Uterus (tissue), 4 donors: ENCODE data around the gene MAP2K6. TPM values are rescaled to one million over a fixed set of nuclear protein-coding genes. Genes with fewer than 3 reads are reported as not detected.

ENCODE experiments used
- DNase-seq, 2 donors: peaks; one replicate each; pipeline ENCODE4 v3.0.0-alpha.2; 2019 to 2020
- H3K27ac ChIP-seq, 2 donors: fragments of 200-600 bp; sonication (generic); 1 replicate in 1 of 2; 2 replicates in 1 of 2; pipeline ENCODE4 v1.5.1; 2016 to 2018
- H3K27me3 ChIP-seq, 2 donors: fragments of 200-600 bp; sonication (generic); one replicate each; pipeline ENCODE4 v1.5.1; 2018 to 2019; ENCODE audit warnings: control low read depth in 1 of 2
- H3K36me3 ChIP-seq, 2 donors: fragments of 200-600 bp; sonication (generic); one replicate each; pipeline ENCODE4 v1.5.1; 2019; ENCODE audit warnings: control low read depth in 1 of 2
- H3K4me1 ChIP-seq, 2 donors: fragments of 200-600 bp; sonication (generic); one replicate each; pipeline ENCODE4 v1.5.1; 2018 to 2019; ENCODE audit warnings: control low read depth in 1 of 2
- H3K4me3 ChIP-seq, 2 donors: fragments of 200-600 bp; sonication (generic); 1 replicate in 1 of 2; 2 replicates in 1 of 2; pipeline ENCODE4 v1.5.1; 2018 to 2019; ENCODE audit warnings: mild to moderate bottlenecking in 1 of 2
- H3K9me3 ChIP-seq, 2 donors: fragments of 200-600 bp; sonication (generic); one replicate each; pipeline ENCODE4 v1.5.1; 2019; ENCODE audit warnings: control low read depth in 1 of 2
- POLR2A ChIP-seq, 2 donors: fragments of 450-650 bp; IDR thresholded peaks; one replicate each; pipeline ENCODE4 v1.6.1; 2016; ENCODE audit warnings: antibody characterized with exemption in 2 of 2, mild to moderate bottlenecking in 1 of 2, moderate library complexity in 1 of 2
- intact Hi-C: fragments of 100-400 bp; cut with DNase I; formaldehyde crosslinking; loops from one replicate; pipeline ENCODE4 v1.15.1; 2023; ENCODE audit warnings: low total_unique reads
- total RNA-seq, 4 donors: library from RNA; depleted of rRNA in 3 of 4; stranded (reverse); fragments of >200 nt in 3 of 4; gene quantifications; one replicate each; pipeline versions ENCODE4 v1.1.0 to v1.2.4, GENCODE V29; 2014 to 2023
- TF ChIP-seq, protein P1 (sequence below), 4 experiments: fragments of 200-600 bp in 2 of 4; fragments of 450-650 bp in 2 of 4; sonication (generic) in 2 of 4; IDR thresholded peaks; one replicate each; pipeline ENCODE4 v1.5.1; 2016 to 2019; ENCODE audit warnings: antibody characterized with exemption in 4 of 4, mild to moderate bottlenecking in 2 of 4, moderate library complexity in 1 of 4
- donor health status: DM: yes; HTN: yes; CAD: no.

The MAP2K6 gene
- total RNA-seq, 4 donors from 2014 or later, result 3.2 to 43.4 (median 4.3) TPM

DNA sequence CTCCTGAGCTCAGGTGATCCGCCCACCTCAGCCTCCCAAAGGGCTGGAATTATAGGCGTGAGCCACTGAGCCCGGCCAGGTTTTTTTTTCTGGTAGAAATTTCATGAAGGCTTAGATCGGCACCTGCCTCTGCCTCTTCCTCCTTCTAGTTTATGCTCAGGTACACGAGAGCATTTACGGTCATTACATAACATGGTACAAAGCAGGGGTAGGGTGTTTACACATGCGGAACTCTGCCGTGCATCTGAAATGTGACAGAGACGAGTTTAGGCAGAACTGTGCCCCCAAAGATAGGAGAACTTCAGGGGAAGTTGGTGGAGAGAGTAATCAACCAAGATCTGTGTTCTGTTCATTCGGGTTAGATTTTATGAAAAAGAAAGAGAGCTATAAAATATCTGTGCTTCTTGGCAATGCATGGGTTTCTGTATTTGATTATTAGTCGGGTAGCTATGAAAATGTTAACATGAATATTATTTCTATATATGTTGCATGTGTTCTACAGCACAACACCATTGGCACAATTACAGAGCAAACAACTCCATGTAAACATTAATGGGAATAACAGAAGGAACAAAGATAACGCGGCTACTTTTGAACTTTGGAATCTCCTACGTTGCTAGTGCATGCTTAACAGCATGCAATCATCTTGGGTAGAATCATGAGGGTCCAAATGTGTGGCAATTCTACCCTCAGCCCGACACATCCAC lies 23.5 kb upstream of the MAP2K6 start:
- Histone ChIP-seq H3K36me3 (no peaks in the 10 kb centered on the region), H3K27ac (no peak overlapping the region), H3K27me3 (no peaks in the 10 kb centered on the region), H3K4me3 (no peak overlapping the region), H3K9me3 (no peaks in the 10 kb centered on the region), H3K4me1 (no peaks in the 10 kb centered on the region)
- TF ChIP-seq POLR2A (IDR thresholded peaks at IDR 0.05), result no peak
- TF ChIP-seq, protein P1, sequence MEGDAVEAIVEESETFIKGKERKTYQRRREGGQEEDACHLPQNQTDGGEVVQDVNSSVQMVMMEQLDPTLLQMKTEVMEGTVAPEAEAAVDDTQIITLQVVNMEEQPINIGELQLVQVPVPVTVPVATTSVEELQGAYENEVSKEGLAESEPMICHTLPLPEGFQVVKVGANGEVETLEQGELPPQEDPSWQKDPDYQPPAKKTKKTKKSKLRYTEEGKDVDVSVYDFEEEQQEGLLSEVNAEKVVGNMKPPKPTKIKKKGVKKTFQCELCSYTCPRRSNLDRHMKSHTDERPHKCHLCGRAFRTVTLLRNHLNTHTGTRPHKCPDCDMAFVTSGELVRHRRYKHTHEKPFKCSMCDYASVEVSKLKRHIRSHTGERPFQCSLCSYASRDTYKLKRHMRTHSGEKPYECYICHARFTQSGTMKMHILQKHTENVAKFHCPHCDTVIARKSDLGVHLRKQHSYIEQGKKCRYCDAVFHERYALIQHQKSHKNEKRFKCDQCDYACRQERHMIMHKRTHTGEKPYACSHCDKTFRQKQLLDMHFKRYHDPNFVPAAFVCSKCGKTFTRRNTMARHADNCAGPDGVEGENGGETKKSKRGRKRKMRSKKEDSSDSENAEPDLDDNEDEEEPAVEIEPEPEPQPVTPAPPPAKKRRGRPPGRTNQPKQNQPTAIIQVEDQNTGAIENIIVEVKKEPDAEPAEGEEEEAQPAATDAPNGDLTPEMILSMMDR (IDR thresholded peaks at IDR 0.05), result no peak
- intact Hi-C loops, result no loop called here
- no peak for DNase-seq

DNA sequence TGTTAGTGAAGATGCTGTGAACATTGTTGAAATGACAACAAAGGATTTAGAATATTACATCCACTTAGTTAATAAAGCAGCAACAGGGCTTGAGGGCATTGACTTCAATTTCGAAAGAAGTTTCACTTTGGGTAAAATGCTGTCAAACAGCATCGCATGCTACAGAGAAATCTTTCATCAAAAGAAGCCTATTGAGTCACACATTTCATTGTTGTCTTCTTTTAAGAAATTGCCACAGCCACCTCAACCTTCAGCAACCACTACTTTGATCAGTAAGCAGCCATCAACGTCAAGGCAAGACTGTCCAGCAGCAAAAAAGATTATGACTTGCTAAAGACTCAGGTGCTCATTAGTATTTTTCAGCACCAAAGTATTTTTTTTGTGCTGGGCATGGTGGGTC lies 13.2 kb upstream of the MAP2K6 start:
- Histone ChIP-seq H3K4me1 (no peaks in the 10 kb centered on the region), H3K27ac (no peak overlapping the region), H3K36me3 (no peaks in the 10 kb centered on the region), H3K27me3 (no peaks in the 10 kb centered on the region), H3K4me3 (no peak overlapping the region), H3K9me3 (no peaks in the 10 kb centered on the region)
- no peak for DNase-seq
- intact Hi-C loops, result no loop called here
- no peak for TF ChIP-seq POLR2A (IDR thresholded peaks at IDR 0.05)
- TF ChIP-seq, protein P1 (IDR thresholded peaks at IDR 0.05), result no peak

DNA sequence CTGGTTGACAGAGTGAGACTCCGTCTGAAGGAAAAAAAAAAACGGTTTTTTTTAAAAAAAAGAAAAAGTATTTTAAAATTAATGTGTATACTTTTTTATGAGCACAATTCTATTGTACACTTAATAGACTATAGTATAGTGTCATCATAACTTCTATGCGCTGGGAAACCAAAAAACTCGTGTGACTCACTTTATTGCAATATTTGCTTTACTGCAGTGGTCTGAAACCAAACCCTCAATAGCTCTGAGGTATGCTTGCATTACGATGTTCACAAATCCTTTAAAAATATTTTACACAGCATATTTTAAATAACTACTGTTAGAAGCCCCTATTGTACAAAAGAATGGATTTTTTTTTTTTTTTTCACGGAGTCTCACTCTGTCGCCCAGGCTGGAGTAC lies 12.4 kb upstream of the MAP2K6 start:
- H3K9me3 ChIP-seq, result no peaks in the 10 kb centered on the region
- TF ChIP-seq, protein P1 (IDR thresholded peaks at IDR 0.05), result no peak
- no peak for TF ChIP-seq POLR2A (IDR thresholded peaks at IDR 0.05)
- no peak overlapping the region for H3K4me3 ChIP-seq
- H3K27ac ChIP-seq, result no peak overlapping the region
- no peak for DNase-seq
- H3K36me3 ChIP-seq, result no peaks in the 10 kb centered on the region
- no peaks in the 10 kb centered on the region for H3K27me3 ChIP-seq
- no peaks in the 10 kb centered on the region for H3K4me1 ChIP-seq
- intact Hi-C loops, result no loop called here

DNA sequence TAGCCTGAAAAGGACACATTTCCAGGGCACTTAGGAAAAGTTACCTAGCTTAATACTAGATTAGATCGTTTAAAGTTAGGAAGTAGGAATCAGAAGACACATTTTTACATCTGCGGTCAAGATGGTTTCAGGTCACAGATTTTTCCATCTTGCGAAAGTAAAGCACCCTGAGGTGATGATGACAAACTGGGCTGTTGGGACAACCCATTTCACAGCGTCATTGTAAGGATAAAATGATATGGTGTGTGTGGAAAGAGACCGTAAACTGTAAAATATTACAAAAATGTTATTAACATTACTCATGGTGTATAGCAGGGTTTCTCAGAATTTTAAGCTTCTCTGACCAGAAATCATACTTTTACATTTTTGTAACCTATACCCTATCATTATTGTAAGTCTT lies 10.1 kb upstream of the MAP2K6 start:
- no peak overlapping the region for H3K4me3 ChIP-seq
- no peak for DNase-seq
- no peaks in the 10 kb centered on the region for H3K4me1 ChIP-seq
- TF ChIP-seq, protein P1 (IDR thresholded peaks at IDR 0.05), result no peak
- no peak for TF ChIP-seq POLR2A (IDR thresholded peaks at IDR 0.05)
- no peaks in the 10 kb centered on the region for H3K9me3 ChIP-seq
- intact Hi-C loops, result no loop called here
- no peak overlapping the region for H3K27ac ChIP-seq
- H3K27me3 ChIP-seq, result no peaks in the 10 kb centered on the region
- H3K36me3 ChIP-seq, result no peaks in the 10 kb centered on the region

DNA sequence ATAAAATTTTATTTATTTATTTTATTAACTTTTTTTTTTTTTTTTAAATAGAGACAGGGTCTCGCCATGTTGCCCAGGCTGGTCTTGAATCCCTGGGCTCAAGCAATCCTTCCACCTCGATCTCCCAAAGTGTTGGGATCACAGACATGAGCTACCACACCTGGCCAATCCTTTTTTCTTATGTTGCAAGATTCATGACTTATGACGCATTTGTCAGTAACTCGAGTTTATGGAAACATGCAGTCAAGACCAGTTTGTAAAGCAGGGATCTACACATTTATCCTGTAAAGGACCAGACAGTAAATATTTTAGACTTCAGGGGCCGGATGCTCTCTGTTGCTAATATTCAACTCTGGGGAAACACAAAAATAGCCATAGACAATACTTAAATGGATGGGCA lies 9.4 kb upstream of the MAP2K6 start:
- Histone ChIP-seq H3K27ac (no peak overlapping the region), H3K27me3 (no peaks in the 10 kb centered on the region), H3K36me3 (no peaks in the 10 kb centered on the region), H3K4me1 (no peaks in the 10 kb centered on the region), H3K4me3 (no peak overlapping the region), H3K9me3 (no peaks in the 10 kb centered on the region)
- intact Hi-C loops, result no loop called here
- no peak for DNase-seq
- TF ChIP-seq, protein P1 (IDR thresholded peaks at IDR 0.05), result no peak
- no peak for TF ChIP-seq POLR2A (IDR thresholded peaks at IDR 0.05)
